K562 (cell line): ENCODE measurements around the gene PTPRR. TPM values are rescaled to one million over a fixed set of nuclear protein-coding genes. Genes with fewer than 3 reads are reported as not detected.

Experiments used
- ARID1B ChIP-seq: fragments of 450-650 bp; IDR thresholded peaks from 2 replicates; pipeline ENCODE4 v1.6.1; 2016; ENCODE audit warnings: antibody characterized with exemption, mild to moderate bottlenecking, inconsistent platforms
- HMG20B ChIP-seq: fragments of 250-450 bp; sonication (Bioruptor Pico); IDR thresholded peaks from 2 replicates; pipeline ENCODE4 v1.5.0; 2021; ENCODE audit warnings: mild to moderate bottlenecking
- SNRNP70 ChIP-seq: fragments of 200-400 bp; formaldehyde crosslinking; optimal IDR thresholded peaks from 2 replicates; pipeline ENCODE3; 2017; ENCODE audit warnings: low read depth, low read length
- TAF15 ChIP-seq: fragments of 200-400 bp; formaldehyde crosslinking; IDR thresholded peaks from 2 replicates; pipeline ENCODE4 v1.6.1; 2017; ENCODE audit warnings: mild to moderate bottlenecking, low read depth, low read length, moderate library complexity
- TGIF2 ChIP-seq: sonication (generic); formaldehyde crosslinking; IDR thresholded peaks from 2 replicates; pipeline ENCODE4 v1.8.1; 2022; ENCODE audit warnings: mild to moderate bottlenecking, missing genetic modification reagents, moderate library complexity
- ZNF324 ChIP-seq: fragments of 250-450 bp; sonication (Bioruptor Pico); IDR thresholded peaks from 2 replicates; pipeline ENCODE4 v1.4.0; 2020; ENCODE audit warnings: mild to moderate bottlenecking
- polyA plus RNA-seq, 8 experiments: library from polyadenylated mRNA; depleted of rRNA in 4 of 8; stranded (reverse) in 5 of 8; unstranded in 3 of 8; fragments of >200 nt; fragmentation: Nextera tagmentation in 2 of 8; fragmentation: Illumina TruSeq in 1 of 8; extraction: Ambion mirVana in 2 of 8; extraction: Trizol in 1 of 8; gene quantifications; 2 replicates each; pipeline versions ENCODE4 v1.2.1 to v1.2.3, GENCODE V29; 2011 to 2014; ENCODE audit warnings: inconsistent platforms in 1 of 8, missing spikeins in 1 of 8
- total RNA-seq, 7 experiments: library from RNA; depleted of rRNA in 6 of 7; stranded (reverse); fragments of >200 nt in 6 of 7; fragmentation: Illumina TruSeq in 2 of 7; extraction: Trizol in 2 of 7; gene quantifications; 2 replicates each; pipeline versions ENCODE4 v1.2.1 to v1.2.3, GENCODE V29; 2011 to 2021; ENCODE audit warnings: low replicate concordance in 1 of 7
- TF ChIP-seq, protein P1 (sequence below): fragments of 250-450 bp; sonication (Bioruptor Pico); IDR thresholded peaks from 2 replicates; pipeline ENCODE4 v1.5.0; 2022; ENCODE audit warnings: mild to moderate bottlenecking
- TF ChIP-seq, protein P2 (sequence below): fragments of 150-350 bp; conservative IDR thresholded peaks from 2 replicates; pipeline ENCODE4 v1.6.1; 2014; ENCODE audit warnings: low read length

PTPRR gene
- total and polyA plus RNA-seq, 9 of the 15 experiments (the other 6 are each of a cell fraction or from before 2014, with no cell fraction given), result 6.6 to 41.7 (median 12.3) TPM

DNA sequence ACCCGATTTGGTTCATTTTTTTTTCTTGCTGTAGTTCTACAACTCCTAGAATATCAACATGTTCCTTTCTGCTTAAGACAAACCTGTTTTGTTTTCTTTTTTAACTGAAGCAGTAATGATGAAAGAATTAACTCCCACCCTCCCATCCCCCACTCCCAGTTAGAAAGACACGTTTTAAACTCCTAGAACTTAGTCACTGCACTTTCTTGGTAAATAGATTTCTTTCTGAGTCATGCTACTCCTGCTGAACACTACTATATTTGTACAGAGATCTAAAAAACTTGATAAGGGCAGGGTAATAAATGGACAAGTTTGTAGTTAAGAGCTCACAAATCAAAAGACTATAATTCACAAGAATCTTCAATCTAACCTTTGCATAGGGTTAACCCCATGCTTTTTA is 164.4 kb downstream of the PTPRR start (continued):
- TF ChIP-seq, protein P1, sequence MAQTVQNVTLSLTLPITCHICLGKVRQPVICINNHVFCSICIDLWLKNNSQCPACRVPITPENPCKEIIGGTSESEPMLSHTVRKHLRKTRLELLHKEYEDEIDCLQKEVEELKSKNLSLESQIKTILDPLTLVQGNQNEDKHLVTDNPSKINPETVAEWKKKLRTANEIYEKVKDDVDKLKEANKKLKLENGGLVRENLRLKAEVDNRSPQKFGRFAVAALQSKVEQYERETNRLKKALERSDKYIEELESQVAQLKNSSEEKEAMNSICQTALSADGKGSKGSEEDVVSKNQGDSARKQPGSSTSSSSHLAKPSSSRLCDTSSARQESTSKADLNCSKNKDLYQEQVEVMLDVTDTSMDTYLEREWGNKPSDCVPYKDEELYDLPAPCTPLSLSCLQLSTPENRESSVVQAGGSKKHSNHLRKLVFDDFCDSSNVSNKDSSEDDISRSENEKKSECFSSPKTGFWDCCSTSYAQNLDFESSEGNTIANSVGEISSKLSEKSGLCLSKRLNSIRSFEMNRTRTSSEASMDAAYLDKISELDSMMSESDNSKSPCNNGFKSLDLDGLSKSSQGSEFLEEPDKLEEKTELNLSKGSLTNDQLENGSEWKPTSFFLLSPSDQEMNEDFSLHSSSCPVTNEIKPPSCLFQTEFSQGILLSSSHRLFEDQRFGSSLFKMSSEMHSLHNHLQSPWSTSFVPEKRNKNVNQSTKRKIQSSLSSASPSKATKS (CRISPR knock-in tag), result no peak
- TF ChIP-seq TGIF2, result no peak
- TF ChIP-seq, protein P2, sequence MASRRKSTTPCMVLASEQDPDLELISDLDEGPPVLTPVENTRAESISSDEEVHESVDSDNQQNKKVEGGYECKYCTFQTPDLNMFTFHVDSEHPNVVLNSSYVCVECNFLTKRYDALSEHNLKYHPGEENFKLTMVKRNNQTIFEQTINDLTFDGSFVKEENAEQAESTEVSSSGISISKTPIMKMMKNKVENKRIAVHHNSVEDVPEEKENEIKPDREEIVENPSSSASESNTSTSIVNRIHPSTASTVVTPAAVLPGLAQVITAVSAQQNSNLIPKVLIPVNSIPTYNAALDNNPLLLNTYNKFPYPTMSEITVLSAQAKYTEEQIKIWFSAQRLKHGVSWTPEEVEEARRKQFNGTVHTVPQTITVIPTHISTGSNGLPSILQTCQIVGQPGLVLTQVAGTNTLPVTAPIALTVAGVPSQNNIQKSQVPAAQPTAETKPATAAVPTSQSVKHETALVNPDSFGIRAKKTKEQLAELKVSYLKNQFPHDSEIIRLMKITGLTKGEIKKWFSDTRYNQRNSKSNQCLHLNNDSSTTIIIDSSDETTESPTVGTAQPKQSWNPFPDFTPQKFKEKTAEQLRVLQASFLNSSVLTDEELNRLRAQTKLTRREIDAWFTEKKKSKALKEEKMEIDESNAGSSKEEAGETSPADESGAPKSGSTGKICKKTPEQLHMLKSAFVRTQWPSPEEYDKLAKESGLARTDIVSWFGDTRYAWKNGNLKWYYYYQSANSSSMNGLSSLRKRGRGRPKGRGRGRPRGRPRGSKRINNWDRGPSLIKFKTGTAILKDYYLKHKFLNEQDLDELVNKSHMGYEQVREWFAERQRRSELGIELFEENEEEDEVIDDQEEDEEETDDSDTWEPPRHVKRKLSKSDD, result no peak
- peak; percentile 75 for TF ChIP-seq ARID1B
- TF ChIP-seq HMG20B (CRISPR knock-in tag), result no peak
- TF ChIP-seq SNRNP70, result no peak
- no peak for TF ChIP-seq TAF15
- TF ChIP-seq ZNF324 (CRISPR knock-in tag), result no peak
